HCT116 (cell line): ENCODE measurements around the gene GRAPL. TPM values are rescaled to one million over a fixed set of nuclear protein-coding genes. Genes with fewer than 3 reads are reported as not detected.
A peak's percentile ranks its signal among the peaks of the same experiment; 100 is the strongest.
"Not testable (repeated sequence)": the region's sequence is repeated elsewhere in the genome, so short reads cannot be mapped to it uniquely, and the experiment has no call there.

Experiments
- ATAC-seq: fragments of 200-7000 bp; cut with Tn5 transposase; 2 replicates; pipeline ENCODE4 v1.9.1; 2020; ENCODE audit warnings: mild to moderate bottlenecking, moderate library complexity
- BruUV-seq: library from RNA; stranded (reverse); fragments of 400-500 nt; replicated peaks from 2 replicates; lab custom pipeline; 2021; lab: Mats Ljungman, UMichigan
- CTCF ChIA-PET: fragments of 300-600 bp; sonication (Branson Sonifier 250); formaldehyde crosslinking; loops from one replicate; lab custom pipeline; 2021; ENCODE audit warnings: antibody characterized with exemption; lab: Charles Lee
- POLR2A ChIA-PET: fragments of 300-600, 350-600 bp; sonication (Branson Sonifier 250); formaldehyde crosslinking; loops from one replicate; lab custom pipeline; 2021; ENCODE audit warnings: antibody characterized with exemption; lab: Charles Lee
- RAD21 ChIA-PET, 2 experiments: fragments of 300-600 bp; sonication (Branson Sonifier 250); formaldehyde crosslinking; loops; one replicate each; lab custom pipeline; 2023; ENCODE audit warnings: low total read pairs in 2 of 2; ENCODE audit not compliant: uncharacterized antibody in 2 of 2, unreplicated experiment in 2 of 2, low non-redundant PET in 1 of 2; lab: Charles Lee
- DNase-seq: peaks from one replicate; pipeline ENCODE4 v3.0.0-alpha.2; 2010; ENCODE audit warnings: low read depth, low spot score
- H2AFZ ChIP-seq: fragments of 200-600 bp; shearing (Covaris generic), sonication (generic); 2 replicates; pipeline ENCODE4 v1.6.1; 2017; ENCODE audit warnings: low read depth, mixed run types, mixed read lengths, antibody characterized with exemption, low read length; ENCODE audit not compliant: poor library complexity, severe bottlenecking
- H3K27ac ChIP-seq: 2 replicates; pipeline ENCODE4 v1.5.1; 2012; ENCODE audit warnings: low read depth, low read length
- H3K27me3 ChIP-seq: fragments of 200-600 bp; sonication (generic); 2 replicates; pipeline ENCODE4 v1.6.1; 2016; ENCODE audit warnings: mixed run types, low read length, mixed read lengths; ENCODE audit not compliant: insufficient read depth
- H3K36me3 ChIP-seq, 2 experiments: fragments of 200-500 bp in 1 of 2; fragments of 200-600 bp in 1 of 2; sonication (Bioruptor generic) in 1 of 2; sonication (generic) in 1 of 2; 2 replicates each; pipeline versions ENCODE4 v1.5.1 to v1.6.1; 2014 to 2016; ENCODE audit warnings: low read length in 2 of 2, inconsistent platforms in 1 of 2, mixed read lengths in 1 of 2, mixed run types in 1 of 2; ENCODE audit not compliant: insufficient read depth in 2 of 2, control insufficient read depth in 1 of 2
- H3K4me1 ChIP-seq, 2 experiments: fragments of 200-600 bp in 1 of 2; sonication (generic) in 1 of 2; 2 replicates each; pipeline versions ENCODE4 v1.5.1 to v1.6.1; 2012 to 2017; ENCODE audit warnings: low read length in 2 of 2, inconsistent platforms in 1 of 2, mild to moderate bottlenecking in 1 of 2, mixed read lengths in 1 of 2, mixed run types in 1 of 2, moderate library complexity in 1 of 2; ENCODE audit not compliant: insufficient read depth in 2 of 2, control insufficient read depth in 1 of 2
- H3K4me2 ChIP-seq: fragments of 200-600 bp; sonication (generic); 2 replicates; pipeline ENCODE4 v1.6.1; 2017; ENCODE audit warnings: mixed run types, low read length, mixed read lengths
- H3K4me3 ChIP-seq, 2 experiments: fragments of 200-600 bp in 1 of 2; sonication (generic) in 1 of 2; replicated peaks in 1 of 2; 2 replicates each; pipeline ENCODE4 v1.5.1; 2011 to 2016; ENCODE audit warnings: low read length in 2 of 2, control low read depth in 1 of 2, low read depth in 1 of 2, mild to moderate bottlenecking in 1 of 2, mixed read lengths in 1 of 2, mixed run types in 1 of 2
- H3K79me2 ChIP-seq: fragments of 200-600 bp; sonication (generic); 2 replicates; pipeline ENCODE4 v1.6.1; 2017; ENCODE audit warnings: mild to moderate bottlenecking, mixed run types, low read length, moderate library complexity, mixed read lengths; ENCODE audit not compliant: insufficient read depth
- H3K9ac ChIP-seq: fragments of 200-600 bp; sonication (generic); 2 replicates; pipeline ENCODE4 v1.6.1; 2016; ENCODE audit warnings: low read length, mixed read lengths
- H3K9me2 ChIP-seq: fragments of 200-600 bp; sonication (generic), shearing (Covaris generic); 2 replicates; pipeline ENCODE4 v1.6.1; 2017; ENCODE audit warnings: mixed run types, mild to moderate bottlenecking, moderate library complexity; ENCODE audit not compliant: insufficient read depth
- H3K9me3 ChIP-seq, 2 experiments: fragments of 200-500 bp in 1 of 2; fragments of 200-600 bp in 1 of 2; sonication (Bioruptor generic) in 1 of 2; sonication (generic) in 1 of 2; 2 replicates each; pipeline ENCODE4 v1.6.1; 2014 to 2017; ENCODE audit warnings: low read length in 2 of 2, mixed read lengths in 2 of 2, inconsistent platforms in 1 of 2, low read depth in 1 of 2, mild to moderate bottlenecking in 1 of 2, mixed run types in 1 of 2, moderate library complexity in 1 of 2; ENCODE audit not compliant: control insufficient read depth in 1 of 2, insufficient read depth in 1 of 2
- H4K20me1 ChIP-seq: fragments of 200-600 bp; sonication (generic), shearing (Covaris generic); 2 replicates; pipeline ENCODE4 v1.6.1; 2017; ENCODE audit warnings: mixed run types, mild to moderate bottlenecking, moderate library complexity; ENCODE audit not compliant: insufficient read depth
- intact Hi-C: fragments of 100-400 bp; cut with micrococcal nuclease; formaldehyde crosslinking; loops from 2 replicates; pipeline ENCODE4 v1.10.0; 2022
- total RNA-seq: library from RNA; stranded (reverse); gene quantifications from one replicate; pipeline ENCODE4 v1.2.1, GENCODE V29; 2021; ENCODE audit not compliant: unreplicated experiment

GRAPL gene
- total RNA-seq, 1 experiment from 2014 or later, result 0.44 TPM

DNA sequence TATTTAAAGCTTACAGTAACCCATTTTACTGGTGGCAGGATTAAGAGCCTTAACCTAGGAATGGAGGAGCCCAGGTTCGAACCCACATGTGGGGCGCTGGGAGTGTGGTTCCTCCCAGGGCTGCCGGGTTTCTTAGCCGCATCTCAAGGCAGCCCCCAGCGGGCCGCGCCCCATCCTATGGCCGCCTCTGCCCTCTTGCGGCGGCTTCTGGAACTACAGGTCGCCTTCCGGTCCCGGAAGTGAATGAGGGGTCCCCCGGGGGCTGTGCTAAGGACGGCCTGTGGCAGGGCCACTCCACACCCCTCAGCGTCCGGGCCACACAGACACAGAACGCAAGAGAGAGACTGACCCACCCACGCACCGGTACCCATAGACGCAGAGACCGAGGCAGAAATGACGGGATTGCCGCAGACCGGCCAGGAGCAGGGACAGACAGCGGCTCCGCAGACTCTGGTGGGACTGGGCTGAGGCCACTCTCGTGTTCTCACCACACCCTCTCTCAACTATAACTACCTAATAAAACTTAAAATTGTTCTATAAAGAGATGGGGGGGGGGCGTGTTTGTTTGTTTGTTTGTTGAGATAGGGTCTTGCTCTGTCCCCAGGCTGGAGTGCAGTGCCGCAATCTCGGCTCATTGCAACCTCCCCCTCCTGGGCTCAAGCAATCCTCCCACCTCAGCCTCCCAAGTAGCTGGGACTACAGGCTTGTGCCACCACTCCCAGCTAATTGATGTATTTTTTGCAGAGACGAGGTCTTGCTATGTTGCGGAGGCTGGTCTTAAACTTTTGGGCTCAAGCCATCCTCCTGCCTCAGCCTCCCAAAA lies 69.2 kb downstream of the GRAPL start:
- BruUV-seq, result TSS peak; percentile 96
- ATAC-seq, result peak; percentile 92
- DNase-seq, H3K79me2 ChIP-seq, H3K27me3 ChIP-seq, CTCF ChIA-PET, RAD21 ChIA-PET, H2AFZ ChIP-seq, H3K9me2 ChIP-seq, H3K9ac ChIP-seq, H3K27ac ChIP-seq, H3K4me1 ChIP-seq, intact Hi-C loops, H3K9me3 ChIP-seq, POLR2A ChIA-PET, H3K36me3 ChIP-seq, H4K20me1 ChIP-seq: not testable (repeated sequence)
- peak overlapping the region; percentile 37; the same call in 1 of the 2 replicates for H3K4me2 ChIP-seq
- peak overlapping the region; percentile 42 to 44 for H3K4me3 ChIP-seq

DNA sequence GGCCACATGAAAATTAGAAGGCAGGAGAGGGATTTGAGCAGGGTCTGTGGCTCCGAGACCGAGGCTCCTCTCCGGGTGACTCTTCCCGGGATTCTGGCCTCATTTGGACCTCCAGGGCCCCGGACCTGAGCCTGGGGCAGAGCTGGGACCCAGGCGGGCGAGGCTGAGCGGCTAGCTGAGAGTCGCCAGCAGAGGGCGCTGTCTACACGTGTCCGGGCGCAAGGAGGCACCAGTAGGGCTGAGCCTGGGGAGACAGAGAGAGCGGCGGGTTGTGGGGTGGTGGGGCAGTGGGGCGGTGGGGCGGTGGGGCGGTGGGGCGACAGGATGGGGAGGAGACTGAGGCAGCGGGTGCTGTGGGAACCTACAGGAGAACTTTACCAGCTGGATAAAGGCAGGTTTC lies 75.1 kb downstream of the GRAPL start:
- intact Hi-C loops, result not testable (repeated sequence)

GRCh38 chr17:19203429-19203828 lies 76.0 kb downstream of the GRAPL start:
- CTCF ChIA-PET, H3K79me2 ChIP-seq, H3K27ac ChIP-seq, H3K27me3 ChIP-seq, H3K36me3 ChIP-seq, POLR2A ChIA-PET, H3K4me3 ChIP-seq, H2AFZ ChIP-seq, RAD21 ChIA-PET, H4K20me1 ChIP-seq, H3K9me2 ChIP-seq, BruUV-seq, H3K9ac ChIP-seq, intact Hi-C loops, H3K4me1 ChIP-seq, DNase-seq, H3K9me3 ChIP-seq, H3K4me2 ChIP-seq: not testable (repeated sequence)
- ATAC-seq, result 0 out of 2 replicates have a peak, but pooled peaks have one; percentile 16

More for the DNA sequence above, 75.1 kb downstream of the GRAPL start:
- BruUV-seq, POLR2A ChIA-PET, H3K27me3 ChIP-seq, H3K4me1 ChIP-seq, H3K9ac ChIP-seq, DNase-seq, H3K79me2 ChIP-seq, H3K4me2 ChIP-seq, H3K9me3 ChIP-seq, H3K27ac ChIP-seq, H3K4me3 ChIP-seq, H2AFZ ChIP-seq, H3K9me2 ChIP-seq, RAD21 ChIA-PET, H3K36me3 ChIP-seq, H4K20me1 ChIP-seq, CTCF ChIA-PET: not testable (repeated sequence)
- peak; percentile 98 for ATAC-seq

Other genes with a start within 250 kb of the GRAPL start
- not detected for gene SLC5A10, start 175.4 kb upstream of the GRAPL start, total RNA-seq
- gene FAM83G, start 122.8 kb upstream of the GRAPL start, total RNA-seq, result 33.9 TPM
- gene GRAP, start 80.6 kb upstream of the GRAPL start, total RNA-seq, result 0.27 TPM
- 73.1 TPM for gene EPN2, start 109.8 kb downstream of the GRAPL start, total RNA-seq
- 20.0 TPM for gene B9D1, start 235.1 kb downstream of the GRAPL start, total RNA-seq